K562 (cell line): Measurements from ENCODE around the gene TGFA. TPM values are rescaled to one million over a fixed set of nuclear protein-coding genes. Genes with fewer than 3 reads are reported as not detected.

Experiments used
- ATAC-seq: fragments of 200-7000 bp; cut with Tn5 transposase; 3 replicates; pipeline ENCODE4 v1.9.1; 2020; ENCODE audit warnings: moderate library complexity
- BruUV-seq: library from RNA; stranded (reverse); fragments of 400-500 nt; replicated peaks from 2 replicates; lab custom pipeline; 2021; lab: Mats Ljungman, UMichigan
- CTCF ChIA-PET: fragments of 300-600 bp; formaldehyde crosslinking; extraction: SDS; loops from one replicate; lab custom pipeline; 2021; ENCODE audit warnings: low intra/inter-chr PET ratio; lab: Yijun Ruan, JAX
- POLR2A ChIA-PET: fragments of 300-600, 350-650 bp; sonication (Branson Sonifier 250); formaldehyde crosslinking; extraction: SDS; loops from one replicate; lab custom pipeline; 2021; ENCODE audit warnings: antibody characterized with exemption, inconsistent platforms; lab: Yijun Ruan, JAX
- DNase-seq, 4 experiments: peaks; one replicate each; pipeline versions ENCODE4 v3.0.0 to v3.0.0-alpha.2; 2011 to 2018; ENCODE audit warnings: low spot score in 3 of 4, mixed read lengths in 3 of 4; ENCODE audit errors: extremely low read depth in 1 of 4
- FAIRE-seq: peaks from 2 replicates; lab custom pipeline; 2011; peaks lifted over from hg19 to GRCh38; lab: Jason Lieb, UNC
- H2AFZ ChIP-seq: 2 replicates; pipeline ENCODE4 v1.6.0; 2011; ENCODE audit warnings: low read depth, low read length, control low read depth, inconsistent platforms
- H3K27ac ChIP-seq: fragments of 200-600 bp; 3 replicates; pipeline ENCODE4 v1.8.0; 2011; ENCODE audit warnings: low read depth, mild to moderate bottlenecking, control low read depth, inconsistent platforms, low read length, moderate library complexity, mixed read lengths; ENCODE audit errors: extremely low read depth
- H3K27me3 ChIP-seq, 2 experiments: fragments of 300-600 bp in 1 of 2; 2 replicates in 1 of 2; 3 replicates in 1 of 2; pipeline versions ENCODE4 v1.6.0 to v1.8.0; 2011; ENCODE audit warnings: inconsistent platforms in 2 of 2, low read length in 2 of 2, mild to moderate bottlenecking in 1 of 2, mixed read lengths in 1 of 2, moderate library complexity in 1 of 2; ENCODE audit not compliant: control insufficient read depth in 2 of 2, insufficient read depth in 2 of 2
- H3K36me3 ChIP-seq: fragments of 300-600 bp; 3 replicates; pipeline ENCODE4 v1.8.0; 2011; ENCODE audit warnings: mild to moderate bottlenecking, low read length, inconsistent platforms; ENCODE audit not compliant: control insufficient read depth, insufficient read depth
- H3K4me1 ChIP-seq, 2 experiments: fragments of 200-600 bp in 1 of 2; replicated peaks in 1 of 2; 2 replicates in 1 of 2; 3 replicates in 1 of 2; pipeline versions ENCODE4 v1.5.1 to v1.8.0; 2011; ENCODE audit warnings: inconsistent platforms in 2 of 2, low read length in 2 of 2, mild to moderate bottlenecking in 1 of 2, mixed read lengths in 1 of 2, moderate library complexity in 1 of 2; ENCODE audit not compliant: control insufficient read depth in 2 of 2, insufficient read depth in 2 of 2
- H3K4me2 ChIP-seq: 2 replicates; pipeline ENCODE4 v1.6.1; 2011; ENCODE audit warnings: low read length, control low read depth, inconsistent platforms, mixed read lengths; ENCODE audit not compliant: insufficient read depth
- H3K4me3 ChIP-seq: fragments of 200-600 bp; sonication (generic), shearing (Covaris generic); 2 replicates; pipeline ENCODE4 v1.5.1; 2016; ENCODE audit warnings: control low read depth, inconsistent platforms
- H3K79me2 ChIP-seq: fragments of 200-600 bp; 3 replicates; pipeline ENCODE4 v1.8.0; 2011; ENCODE audit warnings: low read length, inconsistent platforms; ENCODE audit not compliant: control insufficient read depth, insufficient read depth
- H3K9ac ChIP-seq, 2 experiments: 2 replicates each; pipeline versions ENCODE4 v1.6.0 to v1.6.1; 2011; ENCODE audit warnings: low read depth in 2 of 2, low read length in 2 of 2, control low read depth in 1 of 2, inconsistent platforms in 1 of 2, mild to moderate bottlenecking in 1 of 2, mixed read lengths in 1 of 2; ENCODE audit not compliant: insufficient read depth in 1 of 2
- H3K9me1 ChIP-seq: one replicate; pipeline ENCODE4 v1.6.0; 2011; ENCODE audit warnings: inconsistent platforms, mild to moderate bottlenecking, low read length, moderate library complexity; ENCODE audit not compliant: control insufficient read depth, insufficient read depth
- H3K9me3 ChIP-seq: replicated peaks from 2 replicates; pipeline ENCODE4 v1.5.1; 2011; ENCODE audit warnings: low read depth, low read length, inconsistent platforms; ENCODE audit not compliant: control insufficient read depth, insufficient read depth
- H4K20me1 ChIP-seq: replicated peaks from 2 replicates; pipeline ENCODE4 v1.6.1; 2011; ENCODE audit warnings: low read length, inconsistent platforms, mixed read lengths; ENCODE audit not compliant: control insufficient read depth, insufficient read depth
- CBFB ChIP-seq: sonication (generic); formaldehyde crosslinking; IDR thresholded peaks from 2 replicates; pipeline ENCODE4 v1.4.0; 2020; ENCODE audit warnings: mild to moderate bottlenecking, missing genetic modification reagents
- COPS2 ChIP-seq: fragments of 450-650 bp; conservative IDR thresholded peaks from 2 replicates; pipeline ENCODE4 v1.6.1; 2016; ENCODE audit warnings: mild to moderate bottlenecking, moderate library complexity
- CREB1 ChIP-seq, 2 experiments: sonication (generic) in 1 of 2; formaldehyde crosslinking in 1 of 2; IDR thresholded peaks; 2 replicates each; pipeline versions ENCODE4 v1.6.1 to v1.8.0; 2012 to 2022; ENCODE audit warnings: inconsistent platforms in 1 of 2, mild to moderate bottlenecking in 1 of 2, missing genetic modification reagents in 1 of 2, moderate library complexity in 1 of 2
- DNMT1 ChIP-seq: fragments of 450-650 bp; IDR thresholded peaks from 2 replicates; pipeline ENCODE4 v1.6.1; 2016; ENCODE audit warnings: antibody characterized with exemption, mild to moderate bottlenecking
- ETV1 ChIP-seq: fragments of 450-650 bp; conservative IDR thresholded peaks from 2 replicates; pipeline ENCODE4 v1.6.1; 2016; ENCODE audit warnings: missing genetic modification characterization, control low read depth, low read depth, missing compliant biosample characterization
- HNRNPK ChIP-seq: fragments of 200-400 bp; formaldehyde crosslinking; IDR thresholded peaks from one replicate; pipeline ENCODE4 v1.6.1; 2018; ENCODE audit warnings: mild to moderate bottlenecking, low read depth, low read length; ENCODE audit not compliant: poor library complexity, severe bottlenecking
- KAT8 ChIP-seq: fragments of 450-650 bp; IDR thresholded peaks from 2 replicates; pipeline ENCODE4 v1.6.1; 2016; ENCODE audit warnings: low read depth, mild to moderate bottlenecking
- MAX ChIP-seq: sonication (generic); formaldehyde crosslinking; IDR thresholded peaks from 2 replicates; pipeline ENCODE4 v1.9.0; 2022; ENCODE audit warnings: mild to moderate bottlenecking, missing genetic modification reagents
- MCM2 ChIP-seq: fragments of 450-650 bp; IDR thresholded peaks from 2 replicates; pipeline ENCODE4 v1.6.1; 2017; ENCODE audit warnings: low read depth, mild to moderate bottlenecking
- MYC ChIP-seq, 2 experiments: fragments of 250-450 bp in 1 of 2; sonication (Bioruptor Pico) in 1 of 2; IDR thresholded peaks; 2 replicates each; pipeline versions ENCODE4 v1.5.1 to v1.6.1; 2012 to 2021; ENCODE audit warnings: low read depth in 2 of 2, borderline replicate concordance in 1 of 2, improper control_type of control experiment in 1 of 2, low read length in 1 of 2, mild to moderate bottlenecking in 1 of 2, moderate library complexity in 1 of 2
- RAD21 ChIP-seq, 2 experiments: fragments of 250-450 bp in 1 of 2; fragments of 450-650 bp in 1 of 2; sonication (Bioruptor Pico) in 1 of 2; formaldehyde crosslinking in 1 of 2; IDR thresholded peaks in 1 of 2; conservative IDR thresholded peaks in 1 of 2; 2 replicates each; pipeline versions ENCODE4 v1.4.0 to v1.8.0; 2020 to 2022; ENCODE audit warnings: mild to moderate bottlenecking in 2 of 2, moderate library complexity in 1 of 2
- RFX1 ChIP-seq: fragments of 450-650 bp; IDR thresholded peaks from 2 replicates; pipeline ENCODE4 v1.6.1; 2016; ENCODE audit warnings: mild to moderate bottlenecking, moderate library complexity
- TAF7 ChIP-seq: fragments of 450-650 bp; IDR thresholded peaks from 2 replicates; pipeline ENCODE4 v1.6.1; 2016; ENCODE audit warnings: missing genetic modification characterization, missing compliant biosample characterization
- THAP12 ChIP-seq: fragments of 250-450 bp; sonication (Bioruptor Pico); IDR thresholded peaks from 2 replicates; pipeline ENCODE4 v1.9.0; 2021; ENCODE audit warnings: mild to moderate bottlenecking, inconsistent platforms
- TOE1 ChIP-seq, 2 experiments: fragments of 450-650 bp in 1 of 2; sonication (generic) in 1 of 2; formaldehyde crosslinking in 1 of 2; IDR thresholded peaks; 2 replicates each; pipeline versions ENCODE4 v1.7.1 to v1.8.0; 2016 to 2022; ENCODE audit warnings: borderline replicate concordance in 2 of 2, mild to moderate bottlenecking in 2 of 2, antibody characterized with exemption in 1 of 2, inconsistent platforms in 1 of 2, low read depth in 1 of 2, missing genetic modification reagents in 1 of 2, moderate library complexity in 1 of 2
- TRIM28 ChIP-seq: fragments of 450-650 bp; IDR thresholded peaks from 2 replicates; pipeline ENCODE4 v1.6.1; 2017
- ZNF146 ChIP-seq: IDR thresholded peaks from one replicate; pipeline ENCODE4 v1.6.1; 2018; ENCODE audit warnings: missing compliant biosample characterization; ENCODE audit not compliant: unreplicated experiment
- ZNF174 ChIP-seq: fragments of 250-450 bp; sonication (Bioruptor Pico); IDR thresholded peaks from 2 replicates; pipeline ENCODE4 v1.4.0; 2020; ENCODE audit warnings: mild to moderate bottlenecking
- WGBS: fragments of 100-300 bp; shearing (Covaris generic); methylation state at CpG from one replicate; pipeline ENCODE4 v1.1.6; 2016; ENCODE audit warnings: low coverage, mixed read lengths; ENCODE audit not compliant: insufficient coverage; ENCODE audit errors: missing lambda C conversion rate; 5-methylcytosine and 5-hydroxymethylcytosine counted together
- in situ Hi-C: fragments of 300-500 bp; cut with MboI; formaldehyde crosslinking; loops from 4 replicates; pipeline ENCODE4 v1.15.0; 2018; ENCODE audit warnings: inconsistent platforms, mixed read lengths
- intact Hi-C: fragments of 100-400 bp; cut with micrococcal nuclease; formaldehyde crosslinking; loops from 2 replicates; pipeline ENCODE4 v1.14.2; 2022
- polyA plus RNA-seq, 8 experiments: library from polyadenylated mRNA; depleted of rRNA in 4 of 8; stranded (reverse) in 5 of 8; unstranded in 3 of 8; fragments of >200 nt; fragmentation: Nextera tagmentation in 2 of 8; fragmentation: Illumina TruSeq in 1 of 8; extraction: Ambion mirVana in 2 of 8; extraction: Trizol in 1 of 8; gene quantifications; 2 replicates each; pipeline versions ENCODE4 v1.2.1 to v1.2.3, GENCODE V29; 2011 to 2014; ENCODE audit warnings: inconsistent platforms in 1 of 8, missing spikeins in 1 of 8
- total RNA-seq, 7 experiments: library from RNA; depleted of rRNA in 6 of 7; stranded (reverse); fragments of >200 nt in 6 of 7; fragmentation: Illumina TruSeq in 2 of 7; extraction: Trizol in 2 of 7; gene quantifications; 2 replicates each; pipeline versions ENCODE4 v1.2.1 to v1.2.3, GENCODE V29; 2011 to 2021; ENCODE audit warnings: low replicate concordance in 1 of 7

TGFA gene
- total and polyA plus RNA-seq, 9 of the 15 experiments (the other 6 are each of a cell fraction or from before 2014, with no cell fraction given) = not detected

- TF ChIP-seq MCM2 = no peak
- TF ChIP-seq DNMT1 = no peak
- no peak for TF ChIP-seq ZNF174
- TF ChIP-seq THAP12 = no peak
- TF ChIP-seq KAT8 = no peak
Observed at GRCh38 chr2:70570041-70570661, 16.5 kb upstream of the TGFA start (continued).

GRCh38 chr2:70569559-70569958, 15.9 kb upstream of the TGFA start:
- Histone ChIP-seq H3K4me1 (no peaks in the 10 kb centered on the region), H3K4me2 (no peak overlapping the region), H3K9ac (no peak overlapping the region), H3K4me3 (no peak overlapping the region), H3K27me3 (peaks cover 11 to 22% of the 10 kb centered on the region in 2 experiments), H3K79me2 (no peaks in the 10 kb centered on the region), H3K27ac (no peak overlapping the region), H4K20me1 (no peaks in the 10 kb centered on the region), H2AFZ (no peak overlapping the region), H3K9me3 (no peaks in the 10 kb centered on the region), H3K9me1 (no peaks in the 10 kb centered on the region), H3K36me3 (no peaks in the 10 kb centered on the region)
- intact Hi-C loops = no loop called here
- no TSS peak for BruUV-seq
- FAIRE-seq = no peak
- ChIA-PET POLR2A (interaction anchor here (0.5 to 0.6 kb wide), 2 partner anchors 116 to 267 kb away, joined by 3 read pairs; no protein-coding TSS in a partner anchor), CTCF (no interaction called here)
- no peak for DNase-seq
- in situ Hi-C loops = no loop called here
- 2% methylated on average over 6 of the region's 6 CpGs for whole genome bisulfite sequencing
- ATAC-seq = no peak
- TF ChIP-seq CBFB (no peak), RFX1 (no peak), CREB1 (IDR thresholded peaks at IDR 0.05) (no peak), CREB1 (CRISPR knock-in tag; IDR thresholded peaks at IDR 0.05) (no peak), MYC (IDR thresholded peaks at IDR 0.05; ENCODE audit: low read depth, low read length) (no peak), MYC (CRISPR knock-in tag; IDR thresholded peaks at IDR 0.05; ENCODE audit: borderline replicate concordance, low read depth) (no peak), TAF7 (no peak), MAX (no peak), TRIM28 (no peak), ZNF146 (no peak), ETV1 (tag) (no peak), HNRNPK (no peak), COPS2 (no peak), TOE1 (IDR thresholded peaks at IDR 0.05; ENCODE audit: borderline replicate concordance) (no peak), TOE1 (CRISPR knock-in tag; IDR thresholded peaks at IDR 0.05; ENCODE audit: borderline replicate concordance, low read depth) (no peak), RAD21 (CRISPR knock-in tag; conservative IDR thresholded peaks at IDR 0.05 in 1 of 2, IDR thresholded peaks at IDR 0.05 in 1 of 2) (no peak)
